K562 (cell line): ENCODE results near the gene ELOF1. TPM values are rescaled to one million over a fixed set of nuclear protein-coding genes. Genes with fewer than 3 reads are reported as not detected.

Experiments
- ATAC-seq: fragments of 200-7000 bp; cut with Tn5 transposase; 3 replicates; pipeline ENCODE4 v1.9.1; 2020; ENCODE audit warnings: moderate library complexity
- BruUV-seq: library from RNA; stranded (reverse); fragments of 400-500 nt; replicated peaks from 2 replicates; lab custom pipeline; 2021; lab: Mats Ljungman, UMichigan
- CTCF ChIA-PET: fragments of 300-600 bp; formaldehyde crosslinking; extraction: SDS; loops from one replicate; lab custom pipeline; 2021; ENCODE audit warnings: low intra/inter-chr PET ratio; lab: Yijun Ruan, JAX
- POLR2A ChIA-PET: fragments of 300-600, 350-650 bp; sonication (Branson Sonifier 250); formaldehyde crosslinking; extraction: SDS; loops from one replicate; lab custom pipeline; 2021; ENCODE audit warnings: antibody characterized with exemption, inconsistent platforms; lab: Yijun Ruan, JAX
- DNase-seq, 4 experiments: peaks; one replicate each; pipeline versions ENCODE4 v3.0.0 to v3.0.0-alpha.2; 2011 to 2018; ENCODE audit warnings: low spot score in 3 of 4, mixed read lengths in 3 of 4; ENCODE audit errors: extremely low read depth in 1 of 4
- FAIRE-seq: peaks from 2 replicates; lab custom pipeline; 2011; peaks lifted over from hg19 to GRCh38; lab: Jason Lieb, UNC
- H2AFZ ChIP-seq: 2 replicates; pipeline ENCODE4 v1.6.0; 2011; ENCODE audit warnings: low read depth, low read length, control low read depth, inconsistent platforms
- H3K27ac ChIP-seq: fragments of 200-600 bp; 3 replicates; pipeline ENCODE4 v1.8.0; 2011; ENCODE audit warnings: low read depth, mild to moderate bottlenecking, control low read depth, inconsistent platforms, low read length, moderate library complexity, mixed read lengths; ENCODE audit errors: extremely low read depth
- H3K27me3 ChIP-seq, 2 experiments: fragments of 300-600 bp in 1 of 2; 2 replicates in 1 of 2; 3 replicates in 1 of 2; pipeline versions ENCODE4 v1.6.0 to v1.8.0; 2011; ENCODE audit warnings: inconsistent platforms in 2 of 2, low read length in 2 of 2, mild to moderate bottlenecking in 1 of 2, mixed read lengths in 1 of 2, moderate library complexity in 1 of 2; ENCODE audit not compliant: control insufficient read depth in 2 of 2, insufficient read depth in 2 of 2
- H3K36me3 ChIP-seq: fragments of 300-600 bp; 3 replicates; pipeline ENCODE4 v1.8.0; 2011; ENCODE audit warnings: mild to moderate bottlenecking, low read length, inconsistent platforms; ENCODE audit not compliant: control insufficient read depth, insufficient read depth
- H3K4me1 ChIP-seq, 2 experiments: fragments of 200-600 bp in 1 of 2; replicated peaks in 1 of 2; 2 replicates in 1 of 2; 3 replicates in 1 of 2; pipeline versions ENCODE4 v1.5.1 to v1.8.0; 2011; ENCODE audit warnings: inconsistent platforms in 2 of 2, low read length in 2 of 2, mild to moderate bottlenecking in 1 of 2, mixed read lengths in 1 of 2, moderate library complexity in 1 of 2; ENCODE audit not compliant: control insufficient read depth in 2 of 2, insufficient read depth in 2 of 2
- H3K4me2 ChIP-seq: 2 replicates; pipeline ENCODE4 v1.6.1; 2011; ENCODE audit warnings: low read length, control low read depth, inconsistent platforms, mixed read lengths; ENCODE audit not compliant: insufficient read depth
- H3K4me3 ChIP-seq: fragments of 200-600 bp; sonication (generic), shearing (Covaris generic); 2 replicates; pipeline ENCODE4 v1.5.1; 2016; ENCODE audit warnings: control low read depth, inconsistent platforms
- H3K79me2 ChIP-seq: fragments of 200-600 bp; 3 replicates; pipeline ENCODE4 v1.8.0; 2011; ENCODE audit warnings: low read length, inconsistent platforms; ENCODE audit not compliant: control insufficient read depth, insufficient read depth
- H3K9ac ChIP-seq, 2 experiments: 2 replicates each; pipeline versions ENCODE4 v1.6.0 to v1.6.1; 2011; ENCODE audit warnings: low read depth in 2 of 2, low read length in 2 of 2, control low read depth in 1 of 2, inconsistent platforms in 1 of 2, mild to moderate bottlenecking in 1 of 2, mixed read lengths in 1 of 2; ENCODE audit not compliant: insufficient read depth in 1 of 2
- H3K9me1 ChIP-seq: one replicate; pipeline ENCODE4 v1.6.0; 2011; ENCODE audit warnings: inconsistent platforms, mild to moderate bottlenecking, low read length, moderate library complexity; ENCODE audit not compliant: control insufficient read depth, insufficient read depth
- H3K9me3 ChIP-seq: replicated peaks from 2 replicates; pipeline ENCODE4 v1.5.1; 2011; ENCODE audit warnings: low read depth, low read length, inconsistent platforms; ENCODE audit not compliant: control insufficient read depth, insufficient read depth
- H4K20me1 ChIP-seq: replicated peaks from 2 replicates; pipeline ENCODE4 v1.6.1; 2011; ENCODE audit warnings: low read length, inconsistent platforms, mixed read lengths; ENCODE audit not compliant: control insufficient read depth, insufficient read depth
- CEBPG ChIP-seq, 3 experiments: fragments of 200-800 bp in 1 of 3; sonication (Bioruptor generic) in 1 of 3; sonication (generic) in 1 of 3; formaldehyde crosslinking in 1 of 3; IDR thresholded peaks in 2 of 3; conservative IDR thresholded peaks in 1 of 3; 2 replicates each; pipeline versions ENCODE4 v1.6.1 to v1.8.0; 2016 to 2022; ENCODE audit warnings: missing compliant biosample characterization in 2 of 3, missing genetic modification characterization in 2 of 3, mild to moderate bottlenecking in 1 of 3, missing genetic modification reagents in 1 of 3
- ELK3 ChIP-seq: fragments of 450-650 bp; formaldehyde crosslinking; IDR thresholded peaks from 2 replicates; pipeline ENCODE4 v1.4.0; 2020; ENCODE audit warnings: mild to moderate bottlenecking
- TEAD4 ChIP-seq, 2 experiments: sonication (generic) in 1 of 2; formaldehyde crosslinking in 1 of 2; IDR thresholded peaks; 2 replicates each; pipeline versions ENCODE4 v1.6.1 to v1.8.0; 2012 to 2022; ENCODE audit warnings: borderline replicate concordance in 1 of 2, inconsistent platforms in 1 of 2, low read length in 1 of 2, mild to moderate bottlenecking in 1 of 2, missing genetic modification reagents in 1 of 2
- WGBS: fragments of 100-300 bp; shearing (Covaris generic); methylation state at CpG from one replicate; pipeline ENCODE4 v1.1.6; 2016; ENCODE audit warnings: low coverage, mixed read lengths; ENCODE audit not compliant: insufficient coverage; ENCODE audit errors: missing lambda C conversion rate; 5-methylcytosine and 5-hydroxymethylcytosine counted together
- in situ Hi-C: fragments of 300-500 bp; cut with MboI; formaldehyde crosslinking; loops from 4 replicates; pipeline ENCODE4 v1.15.0; 2018; ENCODE audit warnings: inconsistent platforms, mixed read lengths
- intact Hi-C: fragments of 100-400 bp; cut with micrococcal nuclease; formaldehyde crosslinking; loops from 2 replicates; pipeline ENCODE4 v1.14.2; 2022
- polyA plus RNA-seq, 8 experiments: library from polyadenylated mRNA; depleted of rRNA in 4 of 8; stranded (reverse) in 5 of 8; unstranded in 3 of 8; fragments of >200 nt; fragmentation: Nextera tagmentation in 2 of 8; fragmentation: Illumina TruSeq in 1 of 8; extraction: Ambion mirVana in 2 of 8; extraction: Trizol in 1 of 8; gene quantifications; 2 replicates each; pipeline versions ENCODE4 v1.2.1 to v1.2.3, GENCODE V29; 2011 to 2014; ENCODE audit warnings: inconsistent platforms in 1 of 8, missing spikeins in 1 of 8
- total RNA-seq, 7 experiments: library from RNA; depleted of rRNA in 6 of 7; stranded (reverse); fragments of >200 nt in 6 of 7; fragmentation: Illumina TruSeq in 2 of 7; extraction: Trizol in 2 of 7; gene quantifications; 2 replicates each; pipeline versions ENCODE4 v1.2.1 to v1.2.3, GENCODE V29; 2011 to 2021; ENCODE audit warnings: low replicate concordance in 1 of 7

Gene ELOF1
- total and polyA plus RNA-seq, 9 of the 15 experiments (the other 6 are each of a cell fraction or from before 2014, with no cell fraction given) = 16.7 to 147 (median 74.2) TPM

DNA sequence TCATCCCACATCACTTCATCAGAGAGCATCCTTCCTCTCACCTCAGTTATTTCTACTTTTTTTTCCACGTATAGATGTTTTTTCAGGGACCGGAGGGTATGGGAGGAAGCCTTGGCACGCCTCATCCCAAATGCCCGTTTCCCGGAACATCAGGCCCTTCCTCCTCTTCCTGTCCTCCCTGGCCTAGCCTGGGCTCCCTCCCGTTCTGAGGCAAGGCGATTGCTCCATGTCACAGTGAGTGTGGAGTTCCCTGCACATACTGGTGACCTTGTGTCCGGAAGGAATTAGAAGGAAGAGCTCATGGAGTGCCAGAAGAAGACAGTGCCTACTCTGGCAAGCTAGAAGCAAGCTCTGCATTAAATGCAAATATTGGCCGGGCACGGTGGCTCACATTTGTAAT lies 37.1 kb upstream of the ELOF1 start:
- peaks cover 38% of the 10 kb centered on the region for H3K79me2 ChIP-seq
- H3K9ac ChIP-seq = no peak overlapping the region; a peak in 1 of 4 replicates
- intact Hi-C loops = no loop called here
- ATAC-seq = no peak
- H3K27ac ChIP-seq = peak overlapping the region; percentile 54; the same call in 2 of the 3 replicates
- over 99% methylated on average over 9 of the region's 10 CpGs for WGBS
- POLR2A ChIA-PET = interaction anchor here (0.7 kb wide), 1 partner anchor 98 kb away, joined by 3 read pairs; no protein-coding TSS in a partner anchor
- peaks cover 18% of the 10 kb centered on the region for H3K36me3 ChIP-seq
- in situ Hi-C loops = no loop called here
- H3K4me1 ChIP-seq = peaks cover 7 to 15% of the 10 kb centered on the region in 2 experiments
- H3K4me3 ChIP-seq = no peak overlapping the region
- H3K27me3 ChIP-seq = no peaks in the 10 kb centered on the region
- H3K4me2 ChIP-seq = no peak overlapping the region
- H2AFZ ChIP-seq = 0 out of 2 replicates have a peak overlapping the region, but pooled peaks have one; percentile 83
- BruUV-seq = TSS peak; percentile 89
- DNase-seq = no peak
- no peaks in the 10 kb centered on the region for H3K9me1 ChIP-seq
- TF ChIP-seq CEBPG (CRISPR knock-in tag; IDR thresholded peaks at IDR 0.05) = 0 out of 2 replicates have a peak, but pooled peaks have one; percentile 20
- no peak for TF ChIP-seq CEBPG (tag; conservative IDR thresholded peaks at IDR 0.05 in 1 of 2, IDR thresholded peaks at IDR 0.05 in 1 of 2)
- TF ChIP-seq TEAD4 (IDR thresholded peaks at IDR 0.05; ENCODE audit: low read length) = no peak
- TF ChIP-seq TEAD4 (CRISPR knock-in tag; IDR thresholded peaks at IDR 0.05; ENCODE audit: borderline replicate concordance) = 0 out of 2 replicates have a peak, but pooled peaks have one; percentile 50
- no peak for TF ChIP-seq ELK3
- CTCF ChIA-PET = no interaction called here
- no peaks in the 10 kb centered on the region for H4K20me1 ChIP-seq
- H3K9me3 ChIP-seq = peaks cover 2% of the 10 kb centered on the region; the same call in 1 of the 2 replicates
- FAIRE-seq = no peak
